NCI-H1092 (cell line): ENCODE results near the gene CASS4.
"Not testable (repeated sequence)": the region's sequence is repeated elsewhere in the genome, so short reads cannot be mapped to it uniquely, and the experiment has no call there.

Experiments used
- DNase-seq: peaks from one replicate; lab custom pipeline; 2025; lab: John Stamatoyannopoulos, UW

Gene CASS4

DNA sequence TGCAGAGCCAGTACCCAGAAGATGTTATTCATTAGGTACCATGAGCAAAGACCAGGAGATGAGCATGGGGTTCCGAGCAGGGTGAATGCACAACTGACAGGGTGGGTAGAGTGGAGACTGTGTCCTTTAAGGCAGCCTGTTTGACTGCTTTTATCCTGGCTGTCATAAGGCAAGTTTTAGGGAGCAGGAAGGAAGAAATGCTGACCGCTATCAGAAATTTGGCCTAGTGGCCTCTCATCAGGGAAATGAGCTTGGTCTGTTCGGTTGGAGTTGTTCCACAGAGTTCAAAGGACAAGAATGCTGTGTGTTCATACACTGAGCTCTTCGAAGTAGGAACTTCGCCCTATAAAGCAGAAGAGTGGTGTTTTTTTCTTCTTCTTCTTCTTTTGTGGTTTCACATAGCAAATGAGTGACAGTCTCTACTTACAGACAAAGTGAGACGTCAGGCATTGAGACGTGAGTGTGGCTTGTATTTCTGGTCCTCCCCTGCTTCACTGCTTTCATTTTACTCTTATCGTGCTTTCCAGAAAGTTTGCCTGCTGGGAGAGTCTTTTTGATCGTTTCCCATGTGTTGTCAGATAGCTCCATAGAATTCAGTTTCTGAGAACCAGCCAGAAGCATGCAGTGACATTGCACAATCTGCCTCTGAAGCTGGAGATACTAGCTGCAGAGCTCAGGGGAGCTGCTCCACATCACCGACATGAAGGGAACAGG, at the start of gene CASS4:
Gene CASS4 (plus strand): TSS at position 502 of the 714 bp plus-strand sequence. CDS start 199 bp downstream, at position 701.
- no peak for DNase-seq

GRCh38 chr20:56362833-56363413, 49.1 kb upstream of the CASS4 start:
- no peak for DNase-seq

- DNase-seq: no peak
Measured at GRCh38 chr20:56363491-56363890, 48.6 kb upstream of the CASS4 start.

DNA sequence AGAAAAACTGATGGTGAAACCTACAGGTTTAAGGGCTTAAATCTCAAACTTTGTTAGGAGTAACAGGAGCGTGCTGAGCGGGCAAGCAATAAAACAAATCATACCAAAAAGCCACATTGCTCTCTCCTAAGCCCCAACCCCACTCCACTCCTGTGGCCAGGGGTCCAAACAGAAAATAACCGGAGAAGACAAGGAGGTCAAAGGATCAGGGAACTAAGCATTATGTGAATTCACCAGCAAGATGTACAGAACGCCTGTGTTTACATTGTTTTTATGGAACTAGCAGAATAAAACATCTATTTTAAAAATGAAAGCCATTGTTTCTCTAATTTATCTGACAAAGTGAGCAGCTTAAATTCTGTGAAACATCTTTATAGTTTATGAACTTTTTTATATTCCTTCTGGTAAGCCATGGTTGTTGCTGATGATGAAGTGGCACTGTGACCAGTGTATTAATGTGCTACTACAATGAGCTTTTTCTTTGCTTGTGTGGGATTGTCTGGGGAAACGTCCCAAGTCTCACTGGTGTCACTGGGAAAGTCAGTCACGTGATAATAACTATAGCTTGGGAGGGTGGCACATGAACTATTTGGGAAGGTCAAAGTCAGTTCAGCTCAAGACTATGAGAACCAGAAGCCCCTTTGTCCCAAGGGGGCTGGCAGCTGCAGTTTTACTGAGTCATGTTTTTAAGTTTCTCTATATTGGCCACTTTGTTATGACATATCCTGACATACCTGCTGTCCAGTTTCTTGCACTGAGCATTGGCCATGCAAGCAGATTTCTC, 43.5 kb upstream of the CASS4 start:
- no peak for DNase-seq

- DNase-seq: no peak
Measured at GRCh38 chr20:56369179-56369578, 42.9 kb upstream of the CASS4 start.

- DNase-seq: no peak
Measured at GRCh38 chr20:56371977-56372376, 40.1 kb upstream of the CASS4 start.

DNA sequence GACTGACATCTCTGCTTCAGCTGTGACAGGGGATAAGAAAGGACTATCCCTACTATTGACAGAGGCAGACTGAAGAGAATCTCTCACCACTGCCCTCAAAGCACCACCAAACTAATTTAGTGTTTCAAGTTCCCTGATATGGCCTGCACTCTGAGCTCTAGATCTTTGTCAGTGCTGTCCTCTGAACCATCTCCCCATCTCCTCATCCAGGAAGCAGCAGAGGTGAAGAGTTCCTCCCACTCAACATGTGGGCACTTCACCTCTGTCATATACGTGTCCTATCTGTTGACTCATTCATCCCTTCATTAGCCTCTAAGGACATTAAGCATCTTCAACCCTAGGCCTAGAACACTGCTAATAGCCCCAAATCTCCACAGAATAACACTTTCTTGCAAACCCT, 39.2 kb upstream of the CASS4 start:
- DNase-seq: no peak

- no peak for DNase-seq
Measured at GRCh38 chr20:56373942-56374341, 38.1 kb upstream of the CASS4 start.

- DNase-seq: no peak
Measured at GRCh38 chr20:56376331-56376730, 35.7 kb upstream of the CASS4 start.

- no peak for DNase-seq
Measured at GRCh38 chr20:56378386-56378785, 33.7 kb upstream of the CASS4 start.

DNA sequence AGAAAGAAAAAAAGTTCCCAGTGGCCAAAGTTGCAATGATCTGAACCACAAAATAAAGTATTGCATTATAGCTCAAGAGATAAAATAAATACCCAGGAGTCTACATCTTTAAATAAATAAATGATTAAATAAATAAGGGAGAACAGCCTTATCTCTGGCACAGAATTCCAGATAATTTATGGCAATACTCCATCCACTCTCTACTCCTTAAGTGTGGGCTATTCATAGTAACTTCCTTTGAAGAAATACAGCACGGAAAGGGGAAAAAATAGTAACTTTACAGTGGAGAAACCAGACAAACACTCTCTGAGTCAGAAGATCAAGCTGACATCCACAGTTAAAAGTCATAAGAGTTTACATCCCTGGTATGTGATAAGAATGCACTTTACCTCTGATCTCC, 31.7 kb upstream of the CASS4 start:
- DNase-seq: no peak

DNA sequence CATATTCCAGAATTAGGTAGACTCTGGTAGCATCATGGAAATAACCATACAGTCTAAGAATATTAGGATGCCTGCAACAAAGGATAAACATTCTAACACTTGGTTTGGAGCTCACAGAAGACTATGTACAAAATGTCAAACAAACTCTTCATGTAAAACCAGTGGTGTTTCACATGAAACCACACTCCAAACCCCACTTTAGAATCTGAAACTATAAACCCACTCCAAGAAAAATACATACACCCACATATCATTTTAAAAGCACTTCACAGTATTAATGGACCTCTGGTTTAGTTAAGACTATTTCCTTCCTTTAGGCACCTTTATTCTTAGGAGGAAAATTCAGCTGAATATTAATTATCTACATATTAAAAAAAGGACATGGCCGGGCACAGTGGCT, 30.6 kb upstream of the CASS4 start:
- DNase-seq: no peak

GRCh38 chr20:56382696-56383095, 29.4 kb upstream of the CASS4 start:
- DNase-seq: no peak

GRCh38 chr20:56383334-56383733, 28.7 kb upstream of the CASS4 start:
- DNase-seq: no peak

DNA sequence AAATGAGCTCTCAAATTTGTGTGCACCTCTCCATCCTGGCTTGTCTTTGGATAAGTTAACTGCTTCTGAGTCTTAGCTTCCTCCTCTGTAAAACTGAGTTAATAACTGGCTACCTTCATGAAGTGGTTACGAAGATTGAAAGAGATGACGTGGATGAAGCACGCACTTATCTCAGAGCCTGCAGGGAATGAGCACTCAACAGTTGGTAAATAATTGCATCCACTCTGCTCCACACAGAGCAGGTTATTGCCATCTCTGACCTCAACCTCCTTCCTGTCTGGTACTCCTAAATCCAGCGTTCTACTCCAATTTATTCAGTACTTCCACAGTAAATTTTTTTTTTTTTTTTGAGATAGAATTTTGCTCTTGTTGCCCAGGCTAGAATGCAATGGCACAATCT, 26.9 kb upstream of the CASS4 start:
- DNase-seq: no peak

- no peak for DNase-seq
Measured at GRCh38 chr20:56386219-56386618, 25.8 kb upstream of the CASS4 start.

DNA sequence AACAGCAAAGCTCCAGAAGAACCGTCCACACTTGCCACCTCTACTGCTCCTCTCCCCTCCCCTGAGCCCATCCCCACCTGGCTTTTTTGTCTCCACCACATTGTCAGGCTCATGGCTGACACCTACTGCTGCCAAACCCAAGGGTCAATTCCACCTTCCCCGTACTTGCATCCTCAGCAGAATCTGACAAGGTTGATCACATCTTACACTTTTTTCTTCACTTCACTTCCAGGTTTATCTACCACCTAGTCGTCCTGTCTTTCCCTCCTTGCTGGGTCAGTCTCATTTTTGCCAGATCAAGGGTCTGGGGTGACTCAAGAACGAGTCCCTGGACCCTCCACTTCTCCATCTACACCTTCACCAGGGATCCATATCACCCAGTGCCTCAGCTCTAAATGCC, 23.2 kb upstream of the CASS4 start:
- no peak for DNase-seq

DNA sequence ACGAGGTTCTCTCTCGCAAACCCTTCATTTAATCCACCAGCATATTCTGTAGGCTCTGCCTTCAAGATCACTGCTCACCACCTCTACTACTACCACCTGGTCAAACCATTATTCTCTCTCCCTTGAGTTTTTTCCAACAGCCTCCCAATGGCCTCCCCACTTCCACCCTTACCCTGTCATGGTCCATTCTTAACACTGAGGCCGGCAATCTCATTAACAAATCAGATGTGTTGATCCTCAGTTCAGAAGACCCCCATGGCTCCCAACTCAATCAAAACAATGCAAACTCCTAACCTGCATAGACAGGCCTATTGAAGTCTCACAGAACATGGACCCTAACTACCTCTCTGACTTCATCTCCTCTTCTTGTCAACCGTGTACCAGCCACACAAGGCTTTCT, 22.3 kb upstream of the CASS4 start:
- no peak for DNase-seq

GRCh38 chr20:56390396-56390795, 21.7 kb upstream of the CASS4 start:
- not testable (repeated sequence) for DNase-seq

DNA sequence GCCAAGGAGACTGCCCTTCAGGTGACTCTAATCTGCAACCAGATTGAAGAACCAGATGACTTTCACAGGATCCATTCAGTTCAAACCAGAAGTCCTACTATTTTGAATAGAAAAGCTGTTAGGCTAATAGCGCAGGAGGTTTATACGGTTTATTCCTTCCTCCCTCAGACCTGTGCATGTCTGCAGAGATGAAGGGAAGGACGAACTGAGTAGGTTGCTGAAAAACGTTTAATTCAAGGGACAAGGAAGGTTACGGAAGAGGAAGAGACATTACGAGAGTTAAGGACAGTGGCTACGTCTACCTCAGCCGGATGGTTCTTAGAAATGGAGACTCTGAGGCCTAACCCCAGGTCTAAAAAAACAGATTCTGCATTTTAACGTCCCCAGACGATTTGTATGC, 21.0 kb upstream of the CASS4 start:
- DNase-seq: no peak

- no peak for DNase-seq
Measured at GRCh38 chr20:56391596-56392131, 20.4 kb upstream of the CASS4 start.

GRCh38 chr20:56392132-56392880, 19.8 kb upstream of the CASS4 start, which contains the start of the genes AURKA and CSTF1:
Gene AURKA (minus strand): TSS chr20:56392215. CDS start chr20:56388197, 4,018 bp downstream.
Gene CSTF1 (plus strand): TSS chr20:56392645. CDS start chr20:56395553, 2,908 bp downstream.
- peak; percentile 97 for DNase-seq
